ENCODE measurements around the gene TMC7. TPM values are rescaled to one million over a fixed set of nuclear protein-coding genes. Genes with fewer than 3 reads are reported as not detected.

The TMC7 gene
- total and polyA plus RNA-seq, 2 of the 8 experiments (the other 6 are each of a cell fraction or from before 2014, with no cell fraction given) = 2.3 to 2.6 TPM

DNA sequence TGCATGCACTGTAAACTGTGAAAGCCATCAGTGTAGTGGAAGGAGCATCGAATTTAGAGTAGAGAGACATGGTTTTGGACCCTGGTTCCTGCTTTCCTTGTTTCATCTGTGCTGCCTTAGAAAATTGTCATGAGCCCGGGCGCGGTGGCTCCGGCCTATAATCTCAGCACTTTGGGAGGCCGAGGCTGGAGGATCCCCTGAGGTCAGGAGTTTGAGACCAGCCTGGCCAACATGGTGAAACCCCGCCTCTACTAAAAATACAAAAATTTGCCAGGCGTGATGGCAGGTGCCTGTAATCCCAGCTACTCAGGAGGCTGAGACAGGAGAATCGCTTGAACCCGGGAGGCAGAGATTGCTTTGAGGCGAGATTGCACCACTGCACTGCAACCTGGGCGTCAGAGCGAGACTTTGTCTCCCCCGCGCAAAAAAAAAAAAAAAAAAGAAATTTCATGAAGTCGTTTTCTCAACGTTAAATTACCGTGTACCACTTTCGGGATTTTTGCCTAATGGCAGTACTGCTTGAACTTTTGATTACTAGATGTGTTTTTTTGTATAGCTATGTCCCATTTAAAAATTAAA is 84.6 kb downstream of the TMC7 start:
- H3K36me3 ChIP-seq (ENCODE audit: control insufficient read depth in 2 of 4, insufficient read depth in 4 of 4, low read length in 3 of 4) = peaks cover 0 to 3% (median under 1%) of the 10 kb centered on the region in 4 experiments; a peak in 3 of 8 replicates
- peak overlapping the region; percentile 37; the same call in 1 of the 2 replicates for H2AFZ ChIP-seq (ENCODE audit: low read length)
- H4K91ac ChIP-seq (replicated peaks; ENCODE audit: insufficient read length, low read length) = no peak overlapping the region
- no peak overlapping the region for H2AK5ac ChIP-seq (ENCODE audit: low read depth, low read length)
- no peak overlapping the region for H2BK20ac ChIP-seq (ENCODE audit: low read length)
- no peak overlapping the region; the same call in 1 of the 2 replicates for H3K18ac ChIP-seq (ENCODE audit: extremely low read depth, low read length)
- no peaks in the 10 kb centered on the region for H3K79me1 ChIP-seq (ENCODE audit: low read depth, low read length)
- H3K9ac ChIP-seq (replicated peaks in 1 of 4; ENCODE audit: extremely low read depth in 1 of 4, low read depth in 3 of 4, low read length in 3 of 4) = peak overlapping the region; percentile 55 to 98 (median 87)
- no peak overlapping the region for H2BK120ac ChIP-seq (replicated peaks; ENCODE audit: low read depth, low read length)
- H3K4me3 ChIP-seq (ENCODE audit: extremely low read depth in 1 of 4, insufficient read depth in 2 of 4, low read depth in 3 of 4, low read length in 4 of 4) = peak overlapping the region; percentile 87 to 94 (median 90)
- H3K4me1 ChIP-seq (replicated peaks in 1 of 4; ENCODE audit: control insufficient read depth in 3 of 4, insufficient read depth in 4 of 4, low read length in 3 of 4) = no peaks in the 10 kb centered on the region
- no peaks in the 10 kb centered on the region for H3K9me3 ChIP-seq (ENCODE audit: insufficient read depth in 2 of 2, low read depth in 1 of 2, low read length in 1 of 2)
- TF ChIP-seq SAP30 (IDR thresholded peaks at IDR 0.05; ENCODE audit: insufficient read depth, insufficient replicate concordance, low read length) (no peak), HDAC2 (IDR thresholded peaks at IDR 0.05; ENCODE audit: borderline replicate concordance in 1 of 2, low read depth in 2 of 2, low read length in 2 of 2) (no peak), KDM1A (IDR thresholded peaks at IDR 0.05; ENCODE audit: borderline replicate concordance, low read length) (0 out of 2 replicates have a peak, but pooled peaks have one; percentile 3), SIN3A (conservative IDR thresholded peaks at IDR 0.05 in 1 of 2, IDR thresholded peaks at IDR 0.05 in 1 of 2; ENCODE audit: low read depth in 1 of 2, low read length in 2 of 2) (no peak), RXRA (IDR thresholded peaks at IDR 0.05; ENCODE audit: insufficient read depth, low read depth, low read length) (no peak)
- no peaks in the 10 kb centered on the region for H3K27me3 ChIP-seq (replicated peaks in 1 of 4; ENCODE audit: control insufficient read depth in 3 of 4, extremely low read depth in 1 of 4, insufficient read depth in 3 of 4, low read length in 3 of 4)
- H3K14ac ChIP-seq (ENCODE audit: insufficient read length) = no peak overlapping the region
- WGBS, 2 experiments (ENCODE audit: extremely low coverage in 1 of 2, insufficient coverage in 1 of 2, insufficient read length in 1 of 2, insufficient replicate concordance in 2 of 2, low coverage in 1 of 2, low lambda C conversion rate in 2 of 2, missing lambda C conversion rate in 1 of 2) = 66% methylated on average over 11 of the region's 19 CpGs; no CpG with 5 or more reads in 1 of the 2 experiments
- H3K79me2 ChIP-seq (ENCODE audit: control insufficient read depth in 1 of 2, insufficient read depth in 2 of 2, low read length in 2 of 2) = peaks cover 0 to 6% of the 10 kb centered on the region in 2 experiments; a peak in 2 of 4 replicates
- H3K23ac ChIP-seq (ENCODE audit: insufficient read length) = no peak overlapping the region
- H2BK15ac ChIP-seq (ENCODE audit: low read length) = no peak overlapping the region
- POLR2A ChIA-PET (ENCODE audit: partially characterized antibody) = interaction anchor here (1.4 to 2.1 kb wide), 2 partner anchors 84 to 267 kb away, joined by 4 to 9 read pairs; partner anchors contain the start of genes ARL6IP1 and TMC7
- FAIRE-seq (no peak), DNase-seq (ENCODE audit: low read depth in 1 of 2, low spot score in 2 of 2) (no peak)
- H4K20me1 ChIP-seq (replicated peaks in 1 of 2; ENCODE audit: control insufficient read depth in 1 of 2, insufficient read depth in 2 of 2, low read length in 2 of 2) = no peaks in the 10 kb centered on the region
- H3K27ac ChIP-seq (ENCODE audit: low read depth, low read length) = no peak overlapping the region
- H3K56ac ChIP-seq (replicated peaks; ENCODE audit: insufficient read length, low read depth, low read length) = no peak overlapping the region
- H3K4me2 ChIP-seq (ENCODE audit: insufficient read depth in 1 of 2, low read depth in 2 of 2, low read length in 2 of 2) = peak overlapping the region; percentile 77 to 97
- peak overlapping the region; percentile 100; the same call in 1 of the 2 replicates for H4K8ac ChIP-seq (ENCODE audit: extremely low read depth, insufficient read depth, low read length)
- no peak overlapping the region; the same call in 1 of the 2 replicates for H2BK12ac ChIP-seq (ENCODE audit: low read depth, low read length)
- CTCF ChIA-PET (ENCODE audit: partially characterized antibody) = interaction anchor here (0.6 to 0.8 kb wide), 2 partner anchors 123 to 308 kb away, joined by 3 read pairs; no protein-coding TSS in a partner anchor
- no peak overlapping the region for H4K5ac ChIP-seq (ENCODE audit: insufficient read length, low read depth, low read length)
- peaks cover 5% of the 10 kb centered on the region; the same call in 1 of the 2 replicates for H3K23me2 ChIP-seq (ENCODE audit: low read depth, low read length)
- no peak overlapping the region for H3K4ac ChIP-seq (replicated peaks; ENCODE audit: insufficient read length, low read depth, low read length)
- peak overlapping the region; percentile 83; the same call in 1 of the 2 replicates for H2BK5ac ChIP-seq (ENCODE audit: low read depth, low read length)

Measured in H1 (cell line).